ENCODE results near the gene TSPAN9. TPM values are rescaled to one million over a fixed set of nuclear protein-coding genes. Genes with fewer than 3 reads are reported as not detected.

TSPAN9 gene
- total and polyA plus RNA-seq, 2 experiments from 2014 or later: 6.0 to 31.5 TPM

GRCh38 chr12:3279415-3279780, 202.2 kb downstream of the TSPAN9 start:
- ATAC-seq: no peak
- Histone ChIP-seq H3K79me2 (replicated peaks; ENCODE audit: insufficient read depth) (no peaks in the 10 kb centered on the region), H3K36me3 (ENCODE audit: insufficient read depth) (no peaks in the 10 kb centered on the region), H2AFZ (no peak overlapping the region), H3K4me1 (ENCODE audit: insufficient read depth) (peaks cover 14% of the 10 kb centered on the region; the same call in 1 of the 2 replicates), H3K4me3 (no peak overlapping the region), H3K9me2 (ENCODE audit: insufficient read depth) (no peaks in the 10 kb centered on the region), H3K4me2 (no peak overlapping the region), H3K27me3 (ENCODE audit: insufficient read depth) (no peaks in the 10 kb centered on the region), H3F3A (replicated peaks; ENCODE audit: low read depth) (no peaks in the 10 kb centered on the region), H4K20me1 (replicated peaks; ENCODE audit: insufficient read depth) (no peaks in the 10 kb centered on the region; the same call in 1 of the 2 replicates), H3K27ac (ENCODE audit: low read depth) (no peak overlapping the region)
- Mint-ChIP-seq H3K4me1 (peaks cover 30% of the 10 kb centered on the region), H3K4me3 (no peak overlapping the region), H3K27ac (no peak overlapping the region), H3K27me3 (ENCODE audit: insufficient read depth, low read depth, poor library complexity) (peaks cover 16% of the 10 kb centered on the region), H3K36me3 (ENCODE audit: low read depth) (no peaks in the 10 kb centered on the region), H3K9me3 (no peaks in the 10 kb centered on the region)
- DNase-seq (ENCODE audit: low spot score): no peak
- no peak for TF ChIP-seq POLR2AphosphoS5 (IDR thresholded peaks at IDR 0.05; ENCODE audit: low read depth)
- TF ChIP-seq, protein P1, sequence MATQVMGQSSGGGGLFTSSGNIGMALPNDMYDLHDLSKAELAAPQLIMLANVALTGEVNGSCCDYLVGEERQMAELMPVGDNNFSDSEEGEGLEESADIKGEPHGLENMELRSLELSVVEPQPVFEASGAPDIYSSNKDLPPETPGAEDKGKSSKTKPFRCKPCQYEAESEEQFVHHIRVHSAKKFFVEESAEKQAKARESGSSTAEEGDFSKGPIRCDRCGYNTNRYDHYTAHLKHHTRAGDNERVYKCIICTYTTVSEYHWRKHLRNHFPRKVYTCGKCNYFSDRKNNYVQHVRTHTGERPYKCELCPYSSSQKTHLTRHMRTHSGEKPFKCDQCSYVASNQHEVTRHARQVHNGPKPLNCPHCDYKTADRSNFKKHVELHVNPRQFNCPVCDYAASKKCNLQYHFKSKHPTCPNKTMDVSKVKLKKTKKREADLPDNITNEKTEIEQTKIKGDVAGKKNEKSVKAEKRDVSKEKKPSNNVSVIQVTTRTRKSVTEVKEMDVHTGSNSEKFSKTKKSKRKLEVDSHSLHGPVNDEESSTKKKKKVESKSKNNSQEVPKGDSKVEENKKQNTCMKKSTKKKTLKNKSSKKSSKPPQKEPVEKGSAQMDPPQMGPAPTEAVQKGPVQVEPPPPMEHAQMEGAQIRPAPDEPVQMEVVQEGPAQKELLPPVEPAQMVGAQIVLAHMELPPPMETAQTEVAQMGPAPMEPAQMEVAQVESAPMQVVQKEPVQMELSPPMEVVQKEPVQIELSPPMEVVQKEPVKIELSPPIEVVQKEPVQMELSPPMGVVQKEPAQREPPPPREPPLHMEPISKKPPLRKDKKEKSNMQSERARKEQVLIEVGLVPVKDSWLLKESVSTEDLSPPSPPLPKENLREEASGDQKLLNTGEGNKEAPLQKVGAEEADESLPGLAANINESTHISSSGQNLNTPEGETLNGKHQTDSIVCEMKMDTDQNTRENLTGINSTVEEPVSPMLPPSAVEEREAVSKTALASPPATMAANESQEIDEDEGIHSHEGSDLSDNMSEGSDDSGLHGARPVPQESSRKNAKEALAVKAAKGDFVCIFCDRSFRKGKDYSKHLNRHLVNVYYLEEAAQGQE (IDR thresholded peaks at IDR 0.05; ENCODE audit: unreplicated experiment): no peak
- no peak for TF ChIP-seq STAT1 (IDR thresholded peaks at IDR 0.05; ENCODE audit: unreplicated experiment)
- no peak for TF ChIP-seq CREB1 (CRISPR knock-in tag; IDR thresholded peaks at IDR 0.05; ENCODE audit: low read depth)
- TF ChIP-seq CTCF (conservative IDR thresholded peaks at IDR 0.05; ENCODE audit: low read depth in 2 of 2): no peak
- no peak for TF ChIP-seq ZNF331 (CRISPR knock-in tag; IDR thresholded peaks at IDR 0.05; ENCODE audit: low read depth)
- TF ChIP-seq NANOG (IDR thresholded peaks at IDR 0.05; ENCODE audit: borderline replicate concordance): no peak
- no peak for TF ChIP-seq ZNF114 (CRISPR knock-in tag; IDR thresholded peaks at IDR 0.05)
- no peak for TF ChIP-seq ETS1 (IDR thresholded peaks at IDR 0.05)
- no peak for TF ChIP-seq EZH2phosphoT487 (IDR thresholded peaks at IDR 0.05; ENCODE audit: unreplicated experiment)
- no peak for TF ChIP-seq EZH2 (IDR thresholded peaks at IDR 0.05; ENCODE audit: low read depth, unreplicated experiment)
- TF ChIP-seq, protein P2, sequence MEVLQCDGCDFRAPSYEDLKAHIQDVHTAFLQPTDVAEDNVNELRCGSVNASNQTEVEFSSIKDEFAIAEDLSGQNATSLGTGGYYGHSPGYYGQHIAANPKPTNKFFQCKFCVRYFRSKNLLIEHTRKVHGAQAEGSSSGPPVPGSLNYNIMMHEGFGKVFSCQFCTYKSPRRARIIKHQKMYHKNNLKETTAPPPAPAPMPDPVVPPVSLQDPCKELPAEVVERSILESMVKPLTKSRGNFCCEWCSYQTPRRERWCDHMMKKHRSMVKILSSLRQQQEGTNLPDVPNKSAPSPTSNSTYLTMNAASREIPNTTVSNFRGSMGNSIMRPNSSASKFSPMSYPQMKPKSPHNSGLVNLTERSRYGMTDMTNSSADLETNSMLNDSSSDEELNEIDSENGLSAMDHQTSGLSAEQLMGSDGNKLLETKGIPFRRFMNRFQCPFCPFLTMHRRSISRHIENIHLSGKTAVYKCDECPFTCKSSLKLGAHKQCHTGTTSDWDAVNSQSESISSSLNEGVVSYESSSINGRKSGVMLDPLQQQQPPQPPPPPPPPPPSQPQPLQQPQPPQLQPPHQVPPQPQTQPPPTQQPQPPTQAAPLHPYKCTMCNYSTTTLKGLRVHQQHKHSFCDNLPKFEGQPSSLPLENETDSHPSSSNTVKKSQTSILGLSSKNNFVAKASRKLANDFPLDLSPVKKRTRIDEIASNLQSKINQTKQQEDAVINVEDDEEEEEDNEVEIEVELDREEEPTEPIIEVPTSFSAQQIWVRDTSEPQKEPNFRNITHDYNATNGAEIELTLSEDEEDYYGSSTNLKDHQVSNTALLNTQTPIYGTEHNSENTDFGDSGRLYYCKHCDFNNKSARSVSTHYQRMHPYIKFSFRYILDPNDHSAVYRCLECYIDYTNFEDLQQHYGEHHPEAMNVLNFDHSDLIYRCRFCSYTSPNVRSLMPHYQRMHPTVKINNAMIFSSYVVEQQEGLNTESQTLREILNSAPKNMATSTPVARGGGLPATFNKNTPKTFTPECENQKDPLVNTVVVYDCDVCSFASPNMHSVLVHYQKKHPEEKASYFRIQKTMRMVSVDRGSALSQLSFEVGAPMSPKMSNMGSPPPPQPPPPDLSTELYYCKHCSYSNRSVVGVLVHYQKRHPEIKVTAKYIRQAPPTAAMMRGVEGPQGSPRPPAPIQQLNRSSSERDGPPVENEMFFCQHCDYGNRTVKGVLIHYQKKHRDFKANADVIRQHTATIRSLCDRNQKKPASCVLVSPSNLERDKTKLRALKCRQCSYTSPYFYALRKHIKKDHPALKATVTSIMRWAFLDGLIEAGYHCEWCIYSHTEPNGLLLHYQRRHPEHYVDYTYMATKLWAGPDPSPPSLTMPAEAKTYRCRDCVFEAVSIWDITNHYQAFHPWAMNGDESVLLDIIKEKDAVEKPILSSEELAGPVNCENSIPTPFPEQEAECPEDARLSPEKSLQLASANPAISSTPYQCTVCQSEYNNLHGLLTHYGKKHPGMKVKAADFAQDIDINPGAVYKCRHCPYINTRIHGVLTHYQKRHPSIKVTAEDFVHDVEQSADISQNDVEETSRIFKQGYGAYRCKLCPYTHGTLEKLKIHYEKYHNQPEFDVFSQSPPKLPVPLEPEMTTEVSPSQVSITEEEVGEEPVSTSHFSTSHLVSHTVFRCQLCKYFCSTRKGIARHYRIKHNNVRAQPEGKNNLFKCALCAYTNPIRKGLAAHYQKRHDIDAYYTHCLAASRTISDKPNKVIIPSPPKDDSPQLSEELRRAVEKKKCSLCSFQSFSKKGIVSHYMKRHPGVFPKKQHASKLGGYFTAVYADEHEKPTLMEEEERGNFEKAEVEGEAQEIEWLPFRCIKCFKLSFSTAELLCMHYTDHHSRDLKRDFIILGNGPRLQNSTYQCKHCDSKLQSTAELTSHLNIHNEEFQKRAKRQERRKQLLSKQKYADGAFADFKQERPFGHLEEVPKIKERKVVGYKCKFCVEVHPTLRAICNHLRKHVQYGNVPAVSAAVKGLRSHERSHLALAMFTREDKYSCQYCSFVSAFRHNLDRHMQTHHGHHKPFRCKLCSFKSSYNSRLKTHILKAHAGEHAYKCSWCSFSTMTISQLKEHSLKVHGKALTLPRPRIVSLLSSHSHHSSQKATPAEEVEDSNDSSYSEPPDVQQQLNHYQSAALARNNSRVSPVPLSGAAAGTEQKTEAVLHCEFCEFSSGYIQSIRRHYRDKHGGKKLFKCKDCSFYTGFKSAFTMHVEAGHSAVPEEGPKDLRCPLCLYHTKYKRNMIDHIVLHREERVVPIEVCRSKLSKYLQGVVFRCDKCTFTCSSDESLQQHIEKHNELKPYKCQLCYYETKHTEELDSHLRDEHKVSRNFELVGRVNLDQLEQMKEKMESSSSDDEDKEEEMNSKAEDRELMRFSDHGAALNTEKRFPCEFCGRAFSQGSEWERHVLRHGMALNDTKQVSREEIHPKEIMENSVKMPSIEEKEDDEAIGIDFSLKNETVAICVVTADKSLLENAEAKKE (CRISPR knock-in tag; IDR thresholded peaks at IDR 0.05): no peak
- no peak for TF ChIP-seq JUNB (IDR thresholded peaks at IDR 0.05; ENCODE audit: unreplicated experiment)
